Neural cell (in vitro differentiated cells): ENCODE results near the gene GAL. TPM values are rescaled to one million over a fixed set of nuclear protein-coding genes. Genes with fewer than 3 reads are reported as not detected.

Source experiments
- H2AFZ ChIP-seq: fragments of 200-600, 300-800 bp; sonication (generic), shearing (Covaris generic); 2 replicates; pipeline ENCODE4 v1.6.0; 2014; ENCODE audit warnings: low read depth, mild to moderate bottlenecking, antibody characterized with exemption, low read length, moderate library complexity
- H3F3A ChIP-seq: fragments of 200-600 bp; shearing (Covaris generic); 2 replicates; pipeline ENCODE4 v1.6.1; 2016; ENCODE audit warnings: mild to moderate bottlenecking, moderate library complexity, mixed read lengths, antibody characterized with exemption, low read length; ENCODE audit not compliant: insufficient read depth, poor library complexity, severe bottlenecking
- H3K27ac ChIP-seq: fragments of 200-600, 300-800 bp; sonication (generic), shearing (Covaris generic); 2 replicates; pipeline ENCODE4 v1.5.1; 2014; ENCODE audit warnings: mild to moderate bottlenecking, low read length, moderate library complexity
- H3K27me3 ChIP-seq: fragments of 300-800, 200-600 bp; sonication (generic), shearing (Covaris generic); 2 replicates; pipeline ENCODE4 v1.6.0; 2014; ENCODE audit warnings: mild to moderate bottlenecking, low read depth, low read length, moderate library complexity; ENCODE audit not compliant: insufficient read depth
- H3K36me3 ChIP-seq: fragments of 300-800, 200-600 bp; sonication (generic), shearing (Covaris generic); 2 replicates; pipeline ENCODE4 v1.5.1; 2014; ENCODE audit warnings: mild to moderate bottlenecking, antibody characterized with exemption, low read length, moderate library complexity; ENCODE audit not compliant: insufficient read depth
- H3K4me2 ChIP-seq: fragments of 300-800, 200-600 bp; sonication (generic), shearing (Covaris generic); 2 replicates; pipeline ENCODE4 v1.6.0; 2014; ENCODE audit warnings: mild to moderate bottlenecking, low read length
- H3K4me3 ChIP-seq: fragments of 300-800, 200-600 bp; sonication (generic), shearing (Covaris generic); 2 replicates; pipeline ENCODE4 v1.5.1; 2014; ENCODE audit warnings: mild to moderate bottlenecking, low read length, moderate library complexity
- H3K79me2 ChIP-seq: fragments of 200-600 bp; shearing (Covaris generic); replicated peaks from 2 replicates; pipeline ENCODE4 v1.6.0; 2014; ENCODE audit warnings: mild to moderate bottlenecking, low read length, moderate library complexity; ENCODE audit not compliant: insufficient read depth
- H3K9ac ChIP-seq: fragments of 300-800, 200-600 bp; sonication (generic), shearing (Covaris generic); 2 replicates; pipeline ENCODE4 v1.6.1; 2016; ENCODE audit warnings: mild to moderate bottlenecking, low read length, mixed read lengths
- H3K9me2 ChIP-seq: fragments of 200-600 bp; shearing (Covaris generic); 2 replicates; pipeline ENCODE4 v1.6.1; 2016; ENCODE audit warnings: mild to moderate bottlenecking, low read length, mixed read lengths; ENCODE audit not compliant: insufficient read depth
- H3K9me3 ChIP-seq: fragments of 200-600, 300-800 bp; sonication (generic), shearing (Covaris generic); 2 replicates; pipeline ENCODE4 v1.6.1; 2016; ENCODE audit warnings: mild to moderate bottlenecking, mixed run types, low read length, moderate library complexity, mixed read lengths
- H4K20me1 ChIP-seq: fragments of 200-600 bp; shearing (Covaris generic); 2 replicates; pipeline ENCODE4 v1.6.1; 2016; ENCODE audit warnings: mild to moderate bottlenecking, mixed run types; ENCODE audit not compliant: insufficient read depth
- CTCF ChIP-seq: fragments of 450-650 bp; IDR thresholded peaks from 2 replicates; pipeline ENCODE4 v1.5.1; 2014; ENCODE audit warnings: antibody characterized with exemption, mild to moderate bottlenecking, moderate library complexity; ENCODE audit not compliant: poor library complexity, severe bottlenecking
- EP300 ChIP-seq: fragments of 450-650 bp; conservative IDR thresholded peaks from 2 replicates; pipeline ENCODE4 v1.6.1; 2014; ENCODE audit warnings: antibody characterized with exemption, mild to moderate bottlenecking, moderate library complexity; ENCODE audit not compliant: poor library complexity, severe bottlenecking
- EZH2 ChIP-seq: fragments of 200-600, 300-800 bp; shearing (Covaris generic), sonication (generic); IDR thresholded peaks from 2 replicates; pipeline ENCODE4 v1.6.1; 2014; ENCODE audit warnings: antibody characterized with exemption, low read length, borderline replicate concordance, mild to moderate bottlenecking; ENCODE audit not compliant: insufficient read depth, poor library complexity, severe bottlenecking
- MXI1 ChIP-seq: fragments of 450-650 bp; conservative IDR thresholded peaks from 2 replicates; pipeline ENCODE4 v1.6.1; 2014; ENCODE audit warnings: antibody characterized with exemption, mild to moderate bottlenecking; ENCODE audit not compliant: poor library complexity, severe bottlenecking
- POLR2AphosphoS5 ChIP-seq: IDR thresholded peaks from 2 replicates; pipeline ENCODE4 v1.6.1; 2012
- RAD21 ChIP-seq: fragments of 450-650 bp; conservative IDR thresholded peaks from 2 replicates; pipeline ENCODE4 v1.6.1; 2014; ENCODE audit warnings: antibody characterized with exemption, mild to moderate bottlenecking, moderate library complexity
- REST ChIP-seq: IDR thresholded peaks from 2 replicates; pipeline ENCODE4 v1.6.1; 2012; ENCODE audit warnings: borderline replicate concordance
- SMC3 ChIP-seq: fragments of 450-650 bp; conservative IDR thresholded peaks from 2 replicates; pipeline ENCODE4 v1.6.1; 2014; ENCODE audit warnings: antibody characterized with exemption, mild to moderate bottlenecking, moderate library complexity; ENCODE audit not compliant: poor library complexity
- TAF1 ChIP-seq: IDR thresholded peaks from 2 replicates; pipeline ENCODE4 v1.6.1; 2012; ENCODE audit warnings: low read depth
- polyA plus RNA-seq: library from polyadenylated mRNA; depleted of rRNA; stranded (reverse); fragments of >200 nt; gene quantifications from 2 replicates; pipeline ENCODE4 v1.2.3, GENCODE V29; 2014

GAL gene
- polyA plus RNA-seq, 1 donor from 2014 or later, result 2.1 TPM

- no peak for TF ChIP-seq CTCF
- no peak for TF ChIP-seq EP300
Measured at GRCh38 chr11:68649851-68650555, 34.3 kb upstream of the GAL start (continued).

- Histone ChIP-seq H3K9me2 (no peaks in the 10 kb centered on the region), H3F3A (no peaks in the 10 kb centered on the region), H2AFZ (no peak overlapping the region), H3K9ac (no peak overlapping the region), H3K36me3 (no peaks in the 10 kb centered on the region), H3K9me3 (peaks cover 10% of the 10 kb centered on the region), H3K27me3 (no peaks in the 10 kb centered on the region), H3K27ac (no peak overlapping the region), H3K4me3 (no peak overlapping the region), H3K4me2 (no peak overlapping the region), H4K20me1 (no peaks in the 10 kb centered on the region), H3K79me2 (no peaks in the 10 kb centered on the region)
- TF ChIP-seq EZH2 (no peak), MXI1 (no peak), RAD21 (no peak), POLR2AphosphoS5 (no peak), TAF1 (no peak), CTCF (no peak), EP300 (no peak)
Measured at GRCh38 chr11:68650801-68651200, 33.5 kb upstream of the GAL start.

- H3K4me3 ChIP-seq, result no peak overlapping the region
- H2AFZ ChIP-seq, result no peak overlapping the region
Measured at GRCh38 chr11:68651208-68651984, 32.9 kb upstream of the GAL start.

More at GRCh38 chr11:68651208-68651984, 32.9 kb upstream of the GAL start:
- H3K79me2 ChIP-seq, result no peaks in the 10 kb centered on the region
- no peaks in the 10 kb centered on the region for H3K27me3 ChIP-seq
- H3F3A ChIP-seq, result no peaks in the 10 kb centered on the region
- H3K9ac ChIP-seq, result no peak overlapping the region
- peaks cover 13% of the 10 kb centered on the region for H3K9me3 ChIP-seq
- no peaks in the 10 kb centered on the region for H3K36me3 ChIP-seq
- H3K9me2 ChIP-seq, result no peaks in the 10 kb centered on the region
- no peaks in the 10 kb centered on the region for H4K20me1 ChIP-seq
- TF ChIP-seq MXI1 (no peak), REST (no peak), SMC3 (no peak), EP300 (no peak), RAD21 (no peak), EZH2 (no peak), POLR2AphosphoS5 (no peak)
- H3K4me2 ChIP-seq, result no peak overlapping the region
- H3K27ac ChIP-seq, result no peak overlapping the region
